WTC11 (cell line): ENCODE results near the gene ZNF354C. TPM values are rescaled to one million over a fixed set of nuclear protein-coding genes. Genes with fewer than 3 reads are reported as not detected.

Experiments
- ATAC-seq: fragments of 200-7000 bp; cut with Tn5 transposase; 2 replicates; pipeline ENCODE4 v1.10.0; 2021; ENCODE audit warnings: mild to moderate bottlenecking, moderate library complexity
- CTCF ChIA-PET: fragments of 300-600 bp; sonication (Branson Sonifier 250); formaldehyde crosslinking; loops from one replicate; lab custom pipeline; 2021; ENCODE audit warnings: antibody characterized with exemption; lab: Charles Lee
- POLR2A ChIA-PET: fragments of 350-600 bp; sonication (Branson Sonifier 250); formaldehyde crosslinking; loops from one replicate; lab custom pipeline; 2021; ENCODE audit warnings: antibody characterized with exemption; lab: Charles Lee
- DNase-seq: peaks from one replicate; pipeline ENCODE4 v3.0.0; 2021; ENCODE audit warnings: low spot score
- H3K27ac Mint-ChIP-seq: 2 replicates; pipeline ENCODE4 v1.8.0; 2021; ENCODE audit warnings: mixed read lengths
- H3K27me3 Mint-ChIP-seq: 2 replicates; pipeline ENCODE4 v1.8.0; 2021; ENCODE audit warnings: low read depth, mild to moderate bottlenecking, moderate library complexity, mixed read lengths
- H3K36me3 Mint-ChIP-seq: 2 replicates; pipeline ENCODE4 v1.8.0; 2021; ENCODE audit warnings: mixed read lengths
- H3K4me1 Mint-ChIP-seq: 2 replicates; pipeline ENCODE4 v1.8.0; 2022; ENCODE audit warnings: mixed read lengths
- H3K4me3 Mint-ChIP-seq: 2 replicates; pipeline ENCODE4 v1.8.0; 2021; ENCODE audit warnings: mild to moderate bottlenecking, moderate library complexity, mixed read lengths
- H3K9me3 Mint-ChIP-seq: 2 replicates; pipeline ENCODE4 v1.8.0; 2021; ENCODE audit warnings: mixed read lengths
- ATF2 ChIP-seq: sonication (generic); formaldehyde crosslinking; IDR thresholded peaks from 2 replicates; pipeline ENCODE4 v1.8.1; 2022; ENCODE audit warnings: low read depth, missing genetic modification reagents, borderline replicate concordance
- CBFB ChIP-seq: sonication (generic); formaldehyde crosslinking; IDR thresholded peaks from 2 replicates; pipeline ENCODE4 v1.8.1; 2022; ENCODE audit warnings: mild to moderate bottlenecking, low read depth, missing genetic modification reagents
- E2F1 ChIP-seq: sonication (generic); formaldehyde crosslinking; IDR thresholded peaks from 2 replicates; pipeline ENCODE4 v1.8.0; 2022; ENCODE audit warnings: mild to moderate bottlenecking, missing genetic modification reagents
- EMX1 ChIP-seq: fragments of 250-450 bp; sonication (Bioruptor Pico); IDR thresholded peaks from 2 replicates; pipeline ENCODE4 v1.8.0; 2021; ENCODE audit warnings: mild to moderate bottlenecking
- FOXP1 ChIP-seq: sonication (generic); formaldehyde crosslinking; IDR thresholded peaks from 2 replicates; pipeline ENCODE4 v1.8.0; 2022; ENCODE audit warnings: missing genetic modification reagents, mild to moderate bottlenecking, moderate library complexity, borderline replicate concordance
- KAT7 ChIP-seq: sonication (generic); formaldehyde crosslinking; IDR thresholded peaks from 2 replicates; pipeline ENCODE4 v1.8.1; 2023; ENCODE audit warnings: missing genetic modification reagents, mild to moderate bottlenecking, borderline replicate concordance
- NFATC4 ChIP-seq: fragments of 250-450 bp; sonication (Bioruptor Pico); IDR thresholded peaks from 2 replicates; pipeline ENCODE4 v1.9.0; 2021; ENCODE audit warnings: mild to moderate bottlenecking
- NFYB ChIP-seq: sonication (generic); formaldehyde crosslinking; conservative IDR thresholded peaks from 2 replicates; pipeline ENCODE4 v1.8.0; 2022; ENCODE audit warnings: low read depth, missing genetic modification reagents
- NR1H2 ChIP-seq: sonication (generic); formaldehyde crosslinking; IDR thresholded peaks from 2 replicates; pipeline ENCODE4 v1.9.0; 2021; ENCODE audit warnings: mild to moderate bottlenecking, moderate library complexity, missing genetic modification reagents
- PREB ChIP-seq: sonication (generic); formaldehyde crosslinking; IDR thresholded peaks from 2 replicates; pipeline ENCODE4 v1.8.1; 2022; ENCODE audit warnings: mild to moderate bottlenecking, missing genetic modification reagents, moderate library complexity, borderline replicate concordance
- RELA ChIP-seq: sonication (generic); formaldehyde crosslinking; IDR thresholded peaks from 2 replicates; pipeline ENCODE4 v1.8.1; 2022; ENCODE audit warnings: missing genetic modification reagents, mild to moderate bottlenecking, borderline replicate concordance
- RORB ChIP-seq: fragments of 250-450 bp; sonication (Bioruptor Pico); IDR thresholded peaks from 2 replicates; pipeline ENCODE4 v1.9.0; 2021; ENCODE audit warnings: mild to moderate bottlenecking
- SOX15 ChIP-seq: fragments of 250-450 bp; sonication (Bioruptor Pico); IDR thresholded peaks from 2 replicates; pipeline ENCODE4 v1.9.0; 2021; ENCODE audit warnings: mild to moderate bottlenecking
- TEAD1 ChIP-seq: sonication (generic); formaldehyde crosslinking; IDR thresholded peaks from 2 replicates; pipeline ENCODE4 v1.8.0; 2022; ENCODE audit warnings: mild to moderate bottlenecking, missing genetic modification reagents
- TP53 ChIP-seq: sonication (generic); formaldehyde crosslinking; IDR thresholded peaks from 2 replicates; pipeline ENCODE4 v1.8.1; 2023; ENCODE audit warnings: mild to moderate bottlenecking, missing genetic modification reagents
- ZBTB21 ChIP-seq: sonication (generic); formaldehyde crosslinking; IDR thresholded peaks from 2 replicates; pipeline ENCODE4 v1.8.1; 2023; ENCODE audit warnings: mild to moderate bottlenecking, missing genetic modification reagents, borderline replicate concordance
- ZNF138 ChIP-seq: sonication (generic); formaldehyde crosslinking; conservative IDR thresholded peaks from 2 replicates; pipeline ENCODE4 v1.8.1; 2022; ENCODE audit warnings: mild to moderate bottlenecking, moderate library complexity, missing genetic modification reagents
- ZNF219 ChIP-seq: sonication (generic); formaldehyde crosslinking; IDR thresholded peaks from 2 replicates; pipeline ENCODE4 v1.8.0; 2023; ENCODE audit warnings: missing genetic modification reagents, mild to moderate bottlenecking, borderline replicate concordance
- total RNA-seq: library from RNA; stranded (reverse); gene quantifications from 3 replicates; pipeline ENCODE4 v1.2.3, GENCODE V29; 2021
- TF ChIP-seq, protein P1 (sequence below): fragments of 200-600 bp; IDR thresholded peaks from 2 replicates; pipeline ENCODE4 v1.8.0; 2022; ENCODE audit warnings: antibody characterized with exemption
- TF ChIP-seq, protein P2 (sequence below): sonication (generic); formaldehyde crosslinking; conservative IDR thresholded peaks from 2 replicates; pipeline ENCODE4 v1.8.1; 2022; ENCODE audit warnings: mild to moderate bottlenecking, missing genetic modification reagents
- TF ChIP-seq, protein P3 (sequence below): sonication (generic); formaldehyde crosslinking; IDR thresholded peaks from 2 replicates; pipeline ENCODE4 v1.8.1; 2023; ENCODE audit warnings: mild to moderate bottlenecking, missing genetic modification reagents
- TF ChIP-seq, protein P4 (sequence below): sonication (generic); formaldehyde crosslinking; IDR thresholded peaks from 2 replicates; pipeline ENCODE4 v1.8.0; 2022; ENCODE audit warnings: mild to moderate bottlenecking, missing genetic modification reagents
- TF ChIP-seq, protein P5 (sequence below): sonication (generic); formaldehyde crosslinking; IDR thresholded peaks from 2 replicates; pipeline ENCODE4 v1.8.1; 2023; ENCODE audit warnings: mild to moderate bottlenecking, moderate library complexity, missing genetic modification reagents
- TF ChIP-seq, protein P6 (sequence below): fragments of 250-450 bp; sonication (Bioruptor Pico); IDR thresholded peaks from 2 replicates; pipeline ENCODE4 v1.9.0; 2021; ENCODE audit warnings: mild to moderate bottlenecking

Gene ZNF354C
- total RNA-seq, 1 experiment from 2014 or later, result 7.9 TPM

DNA sequence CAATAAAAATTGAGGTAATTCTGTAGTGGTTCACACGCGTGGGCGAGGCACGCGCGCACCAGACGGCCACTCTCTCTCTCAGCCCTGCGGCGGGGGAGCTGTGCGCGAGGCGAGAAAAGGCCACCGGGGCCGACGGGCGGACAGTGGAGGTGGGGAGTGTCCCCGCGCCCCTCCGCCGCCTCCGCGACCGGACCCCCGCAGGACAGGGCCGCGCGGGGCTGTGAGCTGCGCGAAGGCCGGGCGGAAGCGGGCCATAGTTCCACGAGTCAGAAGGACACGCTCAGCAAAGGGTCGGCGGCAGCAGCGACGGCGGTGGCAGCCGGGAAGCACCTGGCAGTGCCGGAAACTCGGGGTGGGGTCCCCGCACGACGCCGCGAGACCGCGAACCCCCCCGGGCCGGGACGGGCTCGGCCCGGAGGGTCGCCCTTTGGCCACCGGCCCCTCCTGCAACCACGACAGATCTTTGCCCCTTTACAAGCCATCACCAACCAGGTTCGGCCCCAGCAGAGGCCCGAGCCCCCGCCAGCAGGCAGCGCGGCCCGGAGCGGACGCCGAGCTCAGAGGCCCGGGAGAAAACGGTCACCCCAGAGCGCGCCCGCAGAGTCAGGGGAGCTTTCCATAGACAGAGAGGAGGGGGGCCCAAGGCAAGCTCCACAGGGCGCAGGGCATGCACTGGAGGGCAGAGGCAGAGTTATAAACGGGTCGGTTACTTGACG, 60.9 kb downstream of the ZNF354C start:
- Mint-ChIP-seq H3K27ac (no peak overlapping the region), H3K27me3 (no peaks in the 10 kb centered on the region; the same call in 1 of the 2 replicates), H3K4me3 (no peak overlapping the region)
- ChIA-PET POLR2A (no interaction called here), CTCF (interaction anchor here (0.5 kb wide), 1 partner anchor 370 kb away, joined by 4 read pairs; no protein-coding TSS in a partner anchor)
- ATAC-seq, result no peak
- TF ChIP-seq ATF2 (no peak), PREB (CRISPR knock-in tag) (no peak), CBFB (CRISPR knock-in tag) (no peak), NR1H2 (CRISPR knock-in tag) (no peak), E2F1 (CRISPR knock-in tag) (no peak), ZNF138 (no peak), FOXP1 (CRISPR knock-in tag) (no peak), RELA (CRISPR knock-in tag) (no peak), TEAD1 (no peak), KAT7 (CRISPR knock-in tag) (no peak), RORB (no peak), TP53 (CRISPR knock-in tag) (no peak)
- TF ChIP-seq, protein P1, sequence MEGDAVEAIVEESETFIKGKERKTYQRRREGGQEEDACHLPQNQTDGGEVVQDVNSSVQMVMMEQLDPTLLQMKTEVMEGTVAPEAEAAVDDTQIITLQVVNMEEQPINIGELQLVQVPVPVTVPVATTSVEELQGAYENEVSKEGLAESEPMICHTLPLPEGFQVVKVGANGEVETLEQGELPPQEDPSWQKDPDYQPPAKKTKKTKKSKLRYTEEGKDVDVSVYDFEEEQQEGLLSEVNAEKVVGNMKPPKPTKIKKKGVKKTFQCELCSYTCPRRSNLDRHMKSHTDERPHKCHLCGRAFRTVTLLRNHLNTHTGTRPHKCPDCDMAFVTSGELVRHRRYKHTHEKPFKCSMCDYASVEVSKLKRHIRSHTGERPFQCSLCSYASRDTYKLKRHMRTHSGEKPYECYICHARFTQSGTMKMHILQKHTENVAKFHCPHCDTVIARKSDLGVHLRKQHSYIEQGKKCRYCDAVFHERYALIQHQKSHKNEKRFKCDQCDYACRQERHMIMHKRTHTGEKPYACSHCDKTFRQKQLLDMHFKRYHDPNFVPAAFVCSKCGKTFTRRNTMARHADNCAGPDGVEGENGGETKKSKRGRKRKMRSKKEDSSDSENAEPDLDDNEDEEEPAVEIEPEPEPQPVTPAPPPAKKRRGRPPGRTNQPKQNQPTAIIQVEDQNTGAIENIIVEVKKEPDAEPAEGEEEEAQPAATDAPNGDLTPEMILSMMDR, result no peak
- TF ChIP-seq, protein P2, sequence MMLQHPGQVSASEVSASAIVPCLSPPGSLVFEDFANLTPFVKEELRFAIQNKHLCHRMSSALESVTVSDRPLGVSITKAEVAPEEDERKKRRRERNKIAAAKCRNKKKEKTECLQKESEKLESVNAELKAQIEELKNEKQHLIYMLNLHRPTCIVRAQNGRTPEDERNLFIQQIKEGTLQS, result no peak
- TF ChIP-seq, all 79 proteins: peak for 0
- DNase-seq, result no peak
- 0 out of 2 replicates have a peak, but pooled peaks cover 3% of the 10 kb centered on the region for H3K36me3 Mint-ChIP-seq
- peaks cover 7% of the 10 kb centered on the region; the same call in 1 of the 2 replicates for H3K9me3 Mint-ChIP-seq
- H3K4me1 Mint-ChIP-seq, result no peaks in the 10 kb centered on the region

DNA sequence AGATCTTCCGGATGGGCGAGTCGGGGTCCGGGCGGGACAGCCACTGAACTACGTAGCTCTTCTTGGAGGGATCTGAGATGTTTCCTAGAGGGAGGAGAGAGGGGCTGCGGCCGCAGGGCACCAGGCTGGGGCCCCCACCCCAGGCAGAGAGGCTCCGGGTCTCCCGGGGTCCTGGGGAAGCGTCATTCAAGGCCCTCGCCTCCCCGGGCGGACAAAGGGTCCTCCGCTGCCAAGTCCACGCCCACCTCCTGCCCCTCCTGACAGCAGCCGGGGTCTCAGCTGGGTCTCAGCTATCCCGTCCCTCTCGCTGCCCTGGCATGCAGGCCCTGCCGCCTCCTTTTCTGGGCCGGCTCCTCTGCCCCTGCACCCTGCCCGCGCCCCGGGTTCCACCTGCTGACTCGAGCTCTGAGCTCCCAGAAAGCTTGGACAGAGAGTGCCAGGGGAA, 61.5 kb downstream of the ZNF354C start:
- Mint-ChIP-seq H3K4me1 (no peaks in the 10 kb centered on the region), H3K4me3 (no peak overlapping the region), H3K9me3 (peaks cover 1% of the 10 kb centered on the region; the same call in 1 of the 2 replicates), H3K27ac (no peak overlapping the region), H3K27me3 (no peaks in the 10 kb centered on the region; the same call in 1 of the 2 replicates), H3K36me3 (no peaks in the 10 kb centered on the region)
- ATAC-seq (no peak), DNase-seq (no peak)
- ChIA-PET CTCF (no interaction called here), POLR2A (no interaction called here)
- TF ChIP-seq, protein P3, sequence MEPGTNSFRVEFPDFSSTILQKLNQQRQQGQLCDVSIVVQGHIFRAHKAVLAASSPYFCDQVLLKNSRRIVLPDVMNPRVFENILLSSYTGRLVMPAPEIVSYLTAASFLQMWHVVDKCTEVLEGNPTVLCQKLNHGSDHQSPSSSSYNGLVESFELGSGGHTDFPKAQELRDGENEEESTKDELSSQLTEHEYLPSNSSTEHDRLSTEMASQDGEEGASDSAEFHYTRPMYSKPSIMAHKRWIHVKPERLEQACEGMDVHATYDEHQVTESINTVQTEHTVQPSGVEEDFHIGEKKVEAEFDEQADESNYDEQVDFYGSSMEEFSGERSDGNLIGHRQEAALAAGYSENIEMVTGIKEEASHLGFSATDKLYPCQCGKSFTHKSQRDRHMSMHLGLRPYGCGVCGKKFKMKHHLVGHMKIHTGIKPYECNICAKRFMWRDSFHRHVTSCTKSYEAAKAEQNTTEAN (CRISPR knock-in tag), result no peak
- TF ChIP-seq TEAD1 (no peak), SOX15 (CRISPR knock-in tag) (no peak), ZBTB21 (CRISPR knock-in tag) (no peak), NR1H2 (CRISPR knock-in tag) (no peak), NFATC4 (CRISPR knock-in tag) (no peak), TP53 (CRISPR knock-in tag) (no peak), EMX1 (CRISPR knock-in tag) (no peak), NFYB (no peak), ZNF219 (CRISPR knock-in tag) (no peak)
- TF ChIP-seq, protein P2, result no peak
- TF ChIP-seq, protein P4, sequence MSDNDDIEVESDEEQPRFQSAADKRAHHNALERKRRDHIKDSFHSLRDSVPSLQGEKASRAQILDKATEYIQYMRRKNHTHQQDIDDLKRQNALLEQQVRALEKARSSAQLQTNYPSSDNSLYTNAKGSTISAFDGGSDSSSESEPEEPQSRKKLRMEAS (CRISPR knock-in tag), result no peak
- TF ChIP-seq, protein P5, sequence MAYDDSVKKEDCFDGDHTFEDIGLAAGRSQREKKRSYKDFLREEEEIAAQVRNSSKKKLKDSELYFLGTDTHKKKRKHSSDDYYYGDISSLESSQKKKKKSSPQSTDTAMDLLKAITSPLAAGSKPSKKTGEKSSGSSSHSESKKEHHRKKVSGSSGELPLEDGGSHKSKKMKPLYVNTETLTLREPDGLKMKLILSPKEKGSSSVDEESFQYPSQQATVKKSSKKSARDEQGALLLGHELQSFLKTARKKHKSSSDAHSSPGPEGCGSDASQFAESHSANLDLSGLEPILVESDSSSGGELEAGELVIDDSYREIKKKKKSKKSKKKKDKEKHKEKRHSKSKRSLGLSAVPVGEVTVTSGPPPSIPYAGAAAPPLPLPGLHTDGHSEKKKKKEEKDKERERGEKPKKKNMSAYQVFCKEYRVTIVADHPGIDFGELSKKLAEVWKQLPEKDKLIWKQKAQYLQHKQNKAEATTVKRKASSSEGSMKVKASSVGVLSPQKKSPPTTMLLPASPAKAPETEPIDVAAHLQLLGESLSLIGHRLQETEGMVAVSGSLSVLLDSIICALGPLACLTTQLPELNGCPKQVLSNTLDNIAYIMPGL (CRISPR knock-in tag), result no peak
- TF ChIP-seq, protein P6, sequence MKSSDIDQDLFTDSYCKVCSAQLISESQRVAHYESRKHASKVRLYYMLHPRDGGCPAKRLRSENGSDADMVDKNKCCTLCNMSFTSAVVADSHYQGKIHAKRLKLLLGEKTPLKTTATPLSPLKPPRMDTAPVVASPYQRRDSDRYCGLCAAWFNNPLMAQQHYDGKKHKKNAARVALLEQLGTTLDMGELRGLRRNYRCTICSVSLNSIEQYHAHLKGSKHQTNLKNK (CRISPR knock-in tag), result no peak
